ENCODE results near the gene MACROH2A2.

The MACROH2A2 gene

DNA sequence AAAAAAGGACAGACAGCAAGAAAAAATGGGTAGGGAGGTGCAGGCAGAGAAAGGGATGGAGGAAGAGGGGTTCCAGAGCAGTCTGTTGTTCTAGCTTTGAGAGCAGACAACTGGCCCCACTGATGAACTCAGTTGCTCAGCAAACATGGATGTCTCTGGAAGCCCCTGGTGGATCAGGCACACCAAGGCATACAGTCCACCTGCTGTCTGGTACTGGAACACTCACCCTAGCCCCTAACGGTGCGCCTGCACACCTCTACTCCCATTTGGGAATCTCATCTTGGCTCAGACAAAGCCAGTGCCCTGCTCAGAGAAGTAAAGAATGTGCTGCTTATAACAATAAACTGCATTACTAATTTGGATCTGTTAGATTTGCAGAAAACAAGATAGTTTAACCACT is 7.7 kb downstream of the MACROH2A2 start:
- H3K4me3 ChIP-seq (ENCODE audit: low read depth, low read length), result no peak overlapping the region
- no peak for DNase-seq (ENCODE audit: low read depth)
- TF ChIP-seq POLR2A (IDR thresholded peaks at IDR 0.05; ENCODE audit: extremely low read depth, insufficient read length) (no peak), MYC (IDR thresholded peaks at IDR 0.05; ENCODE audit: low read depth, low read length) (no peak)
- TF ChIP-seq, protein P1, sequence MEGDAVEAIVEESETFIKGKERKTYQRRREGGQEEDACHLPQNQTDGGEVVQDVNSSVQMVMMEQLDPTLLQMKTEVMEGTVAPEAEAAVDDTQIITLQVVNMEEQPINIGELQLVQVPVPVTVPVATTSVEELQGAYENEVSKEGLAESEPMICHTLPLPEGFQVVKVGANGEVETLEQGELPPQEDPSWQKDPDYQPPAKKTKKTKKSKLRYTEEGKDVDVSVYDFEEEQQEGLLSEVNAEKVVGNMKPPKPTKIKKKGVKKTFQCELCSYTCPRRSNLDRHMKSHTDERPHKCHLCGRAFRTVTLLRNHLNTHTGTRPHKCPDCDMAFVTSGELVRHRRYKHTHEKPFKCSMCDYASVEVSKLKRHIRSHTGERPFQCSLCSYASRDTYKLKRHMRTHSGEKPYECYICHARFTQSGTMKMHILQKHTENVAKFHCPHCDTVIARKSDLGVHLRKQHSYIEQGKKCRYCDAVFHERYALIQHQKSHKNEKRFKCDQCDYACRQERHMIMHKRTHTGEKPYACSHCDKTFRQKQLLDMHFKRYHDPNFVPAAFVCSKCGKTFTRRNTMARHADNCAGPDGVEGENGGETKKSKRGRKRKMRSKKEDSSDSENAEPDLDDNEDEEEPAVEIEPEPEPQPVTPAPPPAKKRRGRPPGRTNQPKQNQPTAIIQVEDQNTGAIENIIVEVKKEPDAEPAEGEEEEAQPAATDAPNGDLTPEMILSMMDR (IDR thresholded peaks at IDR 0.05; ENCODE audit: low read depth, low read length), result no peak
- TF ChIP-seq, protein P2, sequence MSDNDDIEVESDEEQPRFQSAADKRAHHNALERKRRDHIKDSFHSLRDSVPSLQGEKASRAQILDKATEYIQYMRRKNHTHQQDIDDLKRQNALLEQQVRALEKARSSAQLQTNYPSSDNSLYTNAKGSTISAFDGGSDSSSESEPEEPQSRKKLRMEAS (IDR thresholded peaks at IDR 0.05; ENCODE audit: low read depth, low read length), result no peak

DNA sequence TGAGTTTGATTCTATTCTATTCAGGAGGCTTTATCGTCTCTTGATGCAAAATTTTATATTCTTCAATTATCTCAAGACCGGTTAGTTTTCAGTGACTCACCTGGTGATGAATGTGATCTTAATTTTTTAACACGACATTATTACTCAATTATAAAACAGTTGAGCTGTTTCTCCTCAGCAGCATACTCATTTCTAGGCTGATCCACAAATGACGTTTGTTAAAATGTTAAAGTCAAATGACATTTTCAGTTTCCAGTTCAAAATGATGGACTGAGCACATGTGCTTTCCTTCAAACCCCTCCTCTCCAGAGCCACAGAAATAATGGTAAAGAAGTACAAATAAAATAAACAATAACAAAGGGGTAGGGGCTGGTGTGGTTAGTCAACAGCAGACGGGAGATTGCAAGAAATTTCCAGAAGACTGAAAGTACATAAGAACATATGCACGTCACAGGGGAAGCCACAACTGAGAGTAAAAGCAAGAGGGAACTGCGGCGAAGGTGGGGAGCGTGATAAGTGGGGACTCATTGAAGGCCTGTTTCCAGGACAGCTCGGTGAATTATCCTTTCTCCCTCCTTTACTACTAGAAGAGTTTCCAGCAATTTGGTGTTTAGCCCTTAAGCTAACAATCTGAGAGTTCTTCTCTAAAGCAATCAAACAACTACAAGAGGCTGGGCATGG is 10.9 kb downstream of the MACROH2A2 start:
- TF ChIP-seq, protein P2 (IDR thresholded peaks at IDR 0.05; ENCODE audit: low read depth, low read length), result no peak
- no peak for TF ChIP-seq POLR2A (IDR thresholded peaks at IDR 0.05; ENCODE audit: extremely low read depth, insufficient read length)
- TF ChIP-seq MYC (IDR thresholded peaks at IDR 0.05; ENCODE audit: low read depth, low read length), result no peak
- TF ChIP-seq, protein P1 (IDR thresholded peaks at IDR 0.05; ENCODE audit: low read depth, low read length), result no peak

DNA sequence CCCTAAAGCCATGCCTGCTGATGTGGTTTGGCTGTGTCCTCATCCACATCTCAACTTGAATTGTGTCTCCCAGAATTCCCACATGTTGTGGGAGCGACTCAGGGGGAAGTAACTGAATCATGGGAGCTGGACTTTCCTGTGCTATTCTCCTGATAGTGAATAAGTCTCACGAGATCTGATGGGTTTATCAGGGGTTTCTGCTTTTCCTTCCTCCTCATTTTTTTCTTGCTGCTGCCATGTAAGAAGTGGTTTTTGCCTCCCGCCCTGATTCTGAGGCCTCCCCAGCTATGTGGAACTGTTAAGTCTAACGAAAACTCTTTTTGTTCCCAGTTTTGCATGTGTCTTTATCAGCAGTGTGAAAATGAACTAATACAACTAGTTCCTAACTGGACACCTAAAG is 11.8 kb downstream of the MACROH2A2 start:
- DNase-seq (ENCODE audit: low read depth), result no peak
- H3K4me3 ChIP-seq (ENCODE audit: low read depth, low read length), result no peak overlapping the region
- no peak for TF ChIP-seq POLR2A (IDR thresholded peaks at IDR 0.05; ENCODE audit: extremely low read depth, insufficient read length)

More for the DNA sequence above, 10.9 kb downstream of the MACROH2A2 start:
- H3K4me3 ChIP-seq (ENCODE audit: low read depth, low read length), result no peak overlapping the region
- DNase-seq (ENCODE audit: low read depth), result no peak

DNA sequence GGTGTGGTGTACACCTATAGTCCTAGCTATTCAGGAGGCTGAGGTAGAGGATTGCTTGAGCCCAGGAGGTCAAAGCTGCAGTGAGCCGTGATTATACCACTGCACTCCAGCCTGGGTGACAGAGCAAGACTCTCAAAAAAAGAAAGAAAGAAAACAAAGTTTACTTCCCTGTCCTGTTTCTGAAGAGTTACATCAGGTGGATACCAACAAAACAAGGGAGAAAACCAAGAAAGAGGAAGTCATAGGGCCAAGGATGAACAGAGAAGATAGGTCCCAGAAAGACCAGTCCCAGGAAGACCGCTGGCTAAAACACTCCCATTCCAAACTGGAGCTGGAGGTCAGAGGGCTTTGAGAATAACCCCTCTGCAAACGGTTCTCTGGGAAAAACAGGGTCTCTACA is 13.5 kb downstream of the MACROH2A2 start:
- no peak overlapping the region for H3K4me3 ChIP-seq (ENCODE audit: low read depth, low read length)
- DNase-seq (ENCODE audit: low read depth), result no peak
- TF ChIP-seq POLR2A (IDR thresholded peaks at IDR 0.05; ENCODE audit: extremely low read depth, insufficient read length), result no peak
- no peak for TF ChIP-seq MYC (IDR thresholded peaks at IDR 0.05; ENCODE audit: low read depth, low read length)
- TF ChIP-seq, protein P2 (IDR thresholded peaks at IDR 0.05; ENCODE audit: low read depth, low read length), result no peak
- TF ChIP-seq, protein P1 (IDR thresholded peaks at IDR 0.05; ENCODE audit: low read depth, low read length), result no peak

DNA sequence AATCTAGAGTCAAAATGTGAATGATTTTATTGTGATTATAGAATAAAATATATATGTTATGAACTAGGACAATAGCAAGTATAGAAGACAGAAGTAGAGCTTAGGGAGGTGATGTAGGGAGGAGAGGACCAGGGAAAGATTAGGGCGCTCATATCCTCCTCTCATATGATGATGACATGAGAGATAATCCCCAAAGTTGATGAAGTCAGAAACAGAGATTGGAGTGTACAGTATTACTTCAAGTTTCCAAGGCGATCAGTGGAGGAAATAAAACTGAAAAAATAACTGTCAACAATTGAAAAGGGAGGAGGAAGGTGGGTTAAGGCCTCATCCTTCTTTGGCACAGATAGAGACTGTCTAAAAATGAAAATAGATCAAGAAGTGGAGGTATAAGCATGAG is 14.9 kb downstream of the MACROH2A2 start:
- DNase-seq (ENCODE audit: low read depth), result no peak
- H3K4me3 ChIP-seq (ENCODE audit: low read depth, low read length), result no peak overlapping the region
- TF ChIP-seq MYC (IDR thresholded peaks at IDR 0.05; ENCODE audit: low read depth, low read length) (no peak), POLR2A (IDR thresholded peaks at IDR 0.05; ENCODE audit: extremely low read depth, insufficient read length) (no peak)
- TF ChIP-seq, protein P1 (IDR thresholded peaks at IDR 0.05; ENCODE audit: low read depth, low read length), result no peak
- TF ChIP-seq, protein P2 (IDR thresholded peaks at IDR 0.05; ENCODE audit: low read depth, low read length), result no peak

DNA sequence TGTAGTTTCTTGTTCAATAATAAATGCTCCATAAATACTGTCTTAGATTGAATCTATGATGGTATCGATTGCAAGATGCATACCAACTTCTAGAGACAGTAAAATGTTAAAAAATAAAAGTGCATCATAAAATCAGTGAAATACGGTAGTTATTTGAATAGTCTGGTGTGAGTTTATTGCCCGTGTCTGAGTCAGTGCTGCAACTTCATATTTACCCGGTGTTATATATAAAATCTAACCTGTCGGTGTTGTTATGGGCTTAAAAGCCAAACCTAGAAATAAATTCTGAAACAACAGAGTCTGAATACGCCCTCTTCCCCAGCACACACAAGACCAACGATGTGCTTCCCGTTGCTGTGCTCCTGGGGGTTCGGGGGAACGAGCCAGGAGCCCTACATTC is 16.3 kb downstream of the MACROH2A2 start:
- H3K4me3 ChIP-seq (ENCODE audit: low read depth, low read length), result no peak overlapping the region
- DNase-seq (ENCODE audit: low read depth), result no peak
- TF ChIP-seq MYC (IDR thresholded peaks at IDR 0.05; ENCODE audit: low read depth, low read length) (no peak), POLR2A (IDR thresholded peaks at IDR 0.05; ENCODE audit: extremely low read depth, insufficient read length) (no peak)
- TF ChIP-seq, protein P2 (IDR thresholded peaks at IDR 0.05; ENCODE audit: low read depth, low read length), result no peak
- TF ChIP-seq, protein P1 (IDR thresholded peaks at IDR 0.05; ENCODE audit: low read depth, low read length), result no peak
